IMR-90 (cell line): ENCODE results near the gene SAMD11.

Experiments used
- BHLHE40 ChIP-seq: fragments of 150-350 bp; IDR thresholded peaks from 2 replicates; pipeline ENCODE4 v1.6.1; 2016; ENCODE audit warnings: mild to moderate bottlenecking, low read depth, low read length
- CEBPB ChIP-seq: IDR thresholded peaks from 2 replicates; pipeline ENCODE4 v1.6.1; 2012; ENCODE audit warnings: low read depth, low read length, improper control_type of control experiment
- MAFK ChIP-seq: IDR thresholded peaks from 2 replicates; pipeline ENCODE4 v1.6.1; 2012; ENCODE audit warnings: low read depth, low read length, improper control_type of control experiment
- MXI1 ChIP-seq: IDR thresholded peaks from 2 replicates; pipeline ENCODE4 v1.6.1; 2012; ENCODE audit warnings: low read depth, mild to moderate bottlenecking, low read length, moderate library complexity, borderline replicate concordance
- POLR2A ChIP-seq: IDR thresholded peaks from 2 replicates; pipeline ENCODE4 v1.6.1; 2012; ENCODE audit warnings: mild to moderate bottlenecking, low read depth, low read length
- RAD21 ChIP-seq: IDR thresholded peaks from 2 replicates; pipeline ENCODE4 v1.6.1; 2012; ENCODE audit warnings: low read length, improper control_type of control experiment
- RCOR1 ChIP-seq: IDR thresholded peaks from 2 replicates; pipeline ENCODE4 v1.6.1; 2012; ENCODE audit warnings: mild to moderate bottlenecking, low read length, improper control_type of control experiment; ENCODE audit not compliant: insufficient replicate concordance
- SMC3 ChIP-seq: fragments of 150-350 bp; IDR thresholded peaks from 2 replicates; pipeline ENCODE4 v1.6.1; 2016; ENCODE audit warnings: low read depth, mild to moderate bottlenecking, antibody characterized with exemption, low read length, moderate library complexity
- TF ChIP-seq, protein P1 (sequence below): conservative IDR thresholded peaks from 2 replicates; pipeline ENCODE4 v1.5.1; 2012; ENCODE audit warnings: mild to moderate bottlenecking, low read depth, low read length, improper control_type of control experiment
- TF ChIP-seq, protein P2 (sequence below): fragments of 150-350 bp; IDR thresholded peaks from 2 replicates; pipeline ENCODE4 v1.6.1; 2017; ENCODE audit warnings: mild to moderate bottlenecking, antibody characterized with exemption, low read length, low read depth

DNA sequence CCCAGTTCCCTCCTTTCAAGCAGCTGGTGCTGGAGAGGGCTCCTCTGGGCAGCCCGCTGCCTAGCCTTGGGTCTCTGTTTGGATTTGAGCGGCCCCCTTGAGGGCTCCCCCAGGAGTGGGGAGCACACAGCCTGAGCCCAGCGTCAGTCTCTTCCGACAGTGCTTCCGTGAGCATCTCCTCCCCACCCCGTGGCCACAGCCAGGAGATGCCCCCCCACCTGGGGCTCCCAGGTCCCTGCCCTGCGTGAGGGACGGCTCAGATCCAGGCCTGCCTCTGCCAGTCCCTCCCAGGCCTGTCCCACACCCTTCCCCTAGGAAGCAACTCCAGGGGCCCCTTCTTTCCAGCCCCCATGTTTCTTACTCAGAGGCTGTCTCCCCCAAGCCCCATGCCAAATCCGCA, 3.5 kb downstream of the SAMD11 start:
- TF ChIP-seq, protein P1, sequence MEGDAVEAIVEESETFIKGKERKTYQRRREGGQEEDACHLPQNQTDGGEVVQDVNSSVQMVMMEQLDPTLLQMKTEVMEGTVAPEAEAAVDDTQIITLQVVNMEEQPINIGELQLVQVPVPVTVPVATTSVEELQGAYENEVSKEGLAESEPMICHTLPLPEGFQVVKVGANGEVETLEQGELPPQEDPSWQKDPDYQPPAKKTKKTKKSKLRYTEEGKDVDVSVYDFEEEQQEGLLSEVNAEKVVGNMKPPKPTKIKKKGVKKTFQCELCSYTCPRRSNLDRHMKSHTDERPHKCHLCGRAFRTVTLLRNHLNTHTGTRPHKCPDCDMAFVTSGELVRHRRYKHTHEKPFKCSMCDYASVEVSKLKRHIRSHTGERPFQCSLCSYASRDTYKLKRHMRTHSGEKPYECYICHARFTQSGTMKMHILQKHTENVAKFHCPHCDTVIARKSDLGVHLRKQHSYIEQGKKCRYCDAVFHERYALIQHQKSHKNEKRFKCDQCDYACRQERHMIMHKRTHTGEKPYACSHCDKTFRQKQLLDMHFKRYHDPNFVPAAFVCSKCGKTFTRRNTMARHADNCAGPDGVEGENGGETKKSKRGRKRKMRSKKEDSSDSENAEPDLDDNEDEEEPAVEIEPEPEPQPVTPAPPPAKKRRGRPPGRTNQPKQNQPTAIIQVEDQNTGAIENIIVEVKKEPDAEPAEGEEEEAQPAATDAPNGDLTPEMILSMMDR = no peak
- TF ChIP-seq, protein P2, sequence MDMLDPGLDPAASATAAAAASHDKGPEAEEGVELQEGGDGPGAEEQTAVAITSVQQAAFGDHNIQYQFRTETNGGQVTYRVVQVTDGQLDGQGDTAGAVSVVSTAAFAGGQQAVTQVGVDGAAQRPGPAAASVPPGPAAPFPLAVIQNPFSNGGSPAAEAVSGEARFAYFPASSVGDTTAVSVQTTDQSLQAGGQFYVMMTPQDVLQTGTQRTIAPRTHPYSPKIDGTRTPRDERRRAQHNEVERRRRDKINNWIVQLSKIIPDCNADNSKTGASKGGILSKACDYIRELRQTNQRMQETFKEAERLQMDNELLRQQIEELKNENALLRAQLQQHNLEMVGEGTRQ = no peak
- TF ChIP-seq SMC3 = no peak
- TF ChIP-seq POLR2A = no peak
- TF ChIP-seq MAFK = no peak
- no peak for TF ChIP-seq MXI1
- TF ChIP-seq BHLHE40 = no peak
- TF ChIP-seq CEBPB = no peak
- TF ChIP-seq RCOR1 = no peak
- no peak for TF ChIP-seq RAD21
